GM23338 (cell line): ENCODE data around the gene C17orf50. TPM values are rescaled to one million over a fixed set of nuclear protein-coding genes. Genes with fewer than 3 reads are reported as not detected.

Experiments used
- ATAC-seq: fragments of 200-7000 bp; cut with Tn5 transposase; 3 replicates; pipeline ENCODE4 v1.9.1; 2020
- DNase-seq: peaks from one replicate; pipeline ENCODE4 v3.0.0-alpha.2; 2015; ENCODE audit warnings: low spot score
- H2AFZ ChIP-seq: fragments of 200-600 bp; sonication (generic); 2 replicates; pipeline ENCODE4 v1.8.0; 2016; ENCODE audit warnings: antibody characterized with exemption, mild to moderate bottlenecking, moderate library complexity
- H3F3A ChIP-seq: fragments of 200-600 bp; sonication (generic); replicated peaks from 2 replicates; pipeline ENCODE4 v1.8.0; 2017; ENCODE audit warnings: antibody characterized with exemption, mixed run types, low read depth
- H3K27ac ChIP-seq: fragments of 200-600 bp; sonication (generic); 2 replicates; pipeline ENCODE4 v1.6.1; 2016; ENCODE audit warnings: low read depth
- H3K27me3 ChIP-seq: fragments of 200-600 bp; sonication (generic); 2 replicates; pipeline ENCODE4 v1.8.0; 2016; ENCODE audit warnings: mild to moderate bottlenecking, mixed run types, moderate library complexity; ENCODE audit not compliant: insufficient read depth
- H3K36me3 ChIP-seq: fragments of 200-600 bp; sonication (generic); 2 replicates; pipeline ENCODE4 v1.8.0; 2016; ENCODE audit warnings: mild to moderate bottlenecking; ENCODE audit not compliant: insufficient read depth
- H3K4me1 ChIP-seq: fragments of 200-600 bp; sonication (generic); 2 replicates; pipeline ENCODE4 v1.8.0; 2016; ENCODE audit warnings: mild to moderate bottlenecking, moderate library complexity; ENCODE audit not compliant: insufficient read depth
- H3K4me2 ChIP-seq: fragments of 200-600 bp; sonication (generic); 2 replicates; pipeline ENCODE4 v1.7.1; 2017; ENCODE audit warnings: mixed run types
- H3K4me3 ChIP-seq: fragments of 200-600 bp; sonication (generic); 2 replicates; pipeline ENCODE4 v1.6.1; 2016; ENCODE audit warnings: mixed run types
- H3K79me2 ChIP-seq: fragments of 200-600 bp; sonication (generic); replicated peaks from 2 replicates; pipeline ENCODE4 v1.8.0; 2017; ENCODE audit warnings: mild to moderate bottlenecking; ENCODE audit not compliant: insufficient read depth
- H3K9me2 ChIP-seq: fragments of 200-600 bp; sonication (generic); 2 replicates; pipeline ENCODE4 v1.8.0; 2017; ENCODE audit not compliant: insufficient read depth
- H4K20me1 ChIP-seq: fragments of 200-600 bp; sonication (generic); replicated peaks from 2 replicates; pipeline ENCODE4 v1.8.0; 2017; ENCODE audit warnings: mild to moderate bottlenecking; ENCODE audit not compliant: insufficient read depth
- H3K27ac Mint-ChIP-seq: 2 replicates; pipeline ENCODE4 v1.8.0; 2020; ENCODE audit warnings: inconsistent platforms, mild to moderate bottlenecking, moderate library complexity, mixed read lengths
- H3K27me3 Mint-ChIP-seq: 3 replicates; pipeline ENCODE4 v1.8.0; 2022; ENCODE audit warnings: low read depth, mild to moderate bottlenecking, moderate library complexity, mixed read lengths, inconsistent platforms; ENCODE audit not compliant: insufficient read depth, poor library complexity
- H3K36me3 Mint-ChIP-seq: 3 replicates; pipeline ENCODE4 v1.8.0; 2021; ENCODE audit warnings: low read depth, mild to moderate bottlenecking, inconsistent platforms, moderate library complexity, mixed read lengths
- H3K4me1 Mint-ChIP-seq: 3 replicates; pipeline ENCODE4 v1.8.0; 2020; ENCODE audit warnings: mild to moderate bottlenecking, inconsistent platforms, mixed read lengths
- H3K4me3 Mint-ChIP-seq: 3 replicates; pipeline ENCODE4 v1.8.0; 2021; ENCODE audit warnings: moderate library complexity, mild to moderate bottlenecking, inconsistent platforms, mixed read lengths
- H3K9me3 Mint-ChIP-seq: 3 replicates; pipeline ENCODE4 v1.8.0; 2020; ENCODE audit warnings: moderate library complexity, mild to moderate bottlenecking, inconsistent platforms, mixed read lengths
- CREB1 ChIP-seq: fragments of 250-450 bp; sonication (Bioruptor Pico); IDR thresholded peaks from 2 replicates; pipeline ENCODE4 v1.5.0; 2020; ENCODE audit warnings: low read depth, mild to moderate bottlenecking, moderate library complexity
- EZH2 ChIP-seq: fragments of 200-600 bp; sonication (generic); IDR thresholded peaks from one replicate; pipeline ENCODE4 v1.8.0; 2017; ENCODE audit warnings: antibody characterized with exemption, mild to moderate bottlenecking, low read depth; ENCODE audit not compliant: unreplicated experiment
- JUNB ChIP-seq: IDR thresholded peaks from one replicate; pipeline ENCODE4 v1.6.1; 2016; ENCODE audit warnings: antibody characterized with exemption; ENCODE audit not compliant: unreplicated experiment
- POLR2AphosphoS5 ChIP-seq: IDR thresholded peaks from 2 replicates; pipeline ENCODE4 v1.6.1; 2016; ENCODE audit warnings: antibody characterized with exemption, low read depth
- STAT1 ChIP-seq: IDR thresholded peaks from one replicate; pipeline ENCODE4 v1.6.1; 2016; ENCODE audit warnings: antibody characterized with exemption; ENCODE audit not compliant: unreplicated experiment
- ZNF114 ChIP-seq: fragments of 250-450 bp; sonication (Bioruptor Pico); IDR thresholded peaks from 2 replicates; pipeline ENCODE4 v1.5.0; 2020; ENCODE audit warnings: mild to moderate bottlenecking, moderate library complexity
- polyA plus RNA-seq: library from polyadenylated mRNA; unstranded; fragments of >200 nt; fragmentation: Nextera tagmentation; extraction: Ambion mirVana; gene quantifications from 2 replicates; pipeline ENCODE4 v1.2.1, GENCODE V29; 2016
- total RNA-seq: library from RNA; depleted of rRNA; stranded (reverse); fragments of >200 nt; shearing (Covaris generic); gene quantifications from 2 replicates; pipeline ENCODE4 v1.2.3, GENCODE V29; 2014
- TF ChIP-seq, protein P1 (sequence below), 2 experiments: fragments of 200-600 bp in 1 of 2; sonication (generic) in 1 of 2; conservative IDR thresholded peaks; 2 replicates each; pipeline versions ENCODE4 v1.5.1 to v1.6.1; 2016 to 2017; ENCODE audit warnings: antibody characterized with exemption in 2 of 2, low read depth in 2 of 2, mild to moderate bottlenecking in 2 of 2, moderate library complexity in 1 of 2
- TF ChIP-seq, protein P2 (sequence below): IDR thresholded peaks from one replicate; pipeline ENCODE4 v1.6.1; 2018; ENCODE audit warnings: antibody characterized with exemption; ENCODE audit not compliant: unreplicated experiment
- TF ChIP-seq, protein P3 (sequence below): IDR thresholded peaks from 2 replicates; pipeline ENCODE4 v1.6.1; 2016; ENCODE audit warnings: antibody characterized with exemption

The C17orf50 gene
- total and polyA plus RNA-seq, 2 experiments from 2014 or later, result 0.74 to 1.6 TPM

DNA sequence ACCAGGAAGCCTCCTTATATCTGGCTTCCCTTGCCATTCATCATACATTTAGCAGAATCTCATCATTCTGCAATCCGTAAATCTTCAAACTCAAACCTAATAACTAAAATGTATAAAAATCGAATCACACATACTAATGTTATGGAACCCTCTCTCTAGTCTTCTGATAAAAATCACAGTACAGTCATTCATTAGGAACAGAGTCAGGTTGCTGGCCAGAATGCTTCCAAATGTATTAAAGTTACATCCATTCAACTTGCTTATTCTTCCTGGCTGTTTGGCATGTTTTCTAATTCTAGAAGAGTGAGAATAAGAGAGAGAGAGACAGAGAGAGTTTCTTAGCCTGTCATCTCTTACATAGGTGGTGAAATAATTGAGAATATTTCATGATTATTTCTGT, 45.7 kb upstream of the C17orf50 start:
- ATAC-seq (no peak), DNase-seq (no peak)
- Histone ChIP-seq H3K4me3 (no peak overlapping the region), H3K9me2 (no peaks in the 10 kb centered on the region), H4K20me1 (no peaks in the 10 kb centered on the region; the same call in 1 of the 2 replicates), H2AFZ (no peak overlapping the region), H3K4me2 (no peak overlapping the region), H3K36me3 (peaks cover 15% of the 10 kb centered on the region), H3K27me3 (no peaks in the 10 kb centered on the region), H3K4me1 (no peaks in the 10 kb centered on the region), H3K79me2 (no peaks in the 10 kb centered on the region), H3F3A (no peaks in the 10 kb centered on the region), H3K27ac (no peak overlapping the region)
- Mint-ChIP-seq H3K27me3 (peaks cover 3% of the 10 kb centered on the region), H3K9me3 (no peaks in the 10 kb centered on the region), H3K27ac (no peak overlapping the region), H3K36me3 (peaks cover 25% of the 10 kb centered on the region), H3K4me3 (no peak overlapping the region), H3K4me1 (no peaks in the 10 kb centered on the region)
- TF ChIP-seq JUNB (no peak), ZNF114 (CRISPR knock-in tag) (no peak), STAT1 (no peak), POLR2AphosphoS5 (no peak), CREB1 (CRISPR knock-in tag) (no peak)
- TF ChIP-seq, protein P1, sequence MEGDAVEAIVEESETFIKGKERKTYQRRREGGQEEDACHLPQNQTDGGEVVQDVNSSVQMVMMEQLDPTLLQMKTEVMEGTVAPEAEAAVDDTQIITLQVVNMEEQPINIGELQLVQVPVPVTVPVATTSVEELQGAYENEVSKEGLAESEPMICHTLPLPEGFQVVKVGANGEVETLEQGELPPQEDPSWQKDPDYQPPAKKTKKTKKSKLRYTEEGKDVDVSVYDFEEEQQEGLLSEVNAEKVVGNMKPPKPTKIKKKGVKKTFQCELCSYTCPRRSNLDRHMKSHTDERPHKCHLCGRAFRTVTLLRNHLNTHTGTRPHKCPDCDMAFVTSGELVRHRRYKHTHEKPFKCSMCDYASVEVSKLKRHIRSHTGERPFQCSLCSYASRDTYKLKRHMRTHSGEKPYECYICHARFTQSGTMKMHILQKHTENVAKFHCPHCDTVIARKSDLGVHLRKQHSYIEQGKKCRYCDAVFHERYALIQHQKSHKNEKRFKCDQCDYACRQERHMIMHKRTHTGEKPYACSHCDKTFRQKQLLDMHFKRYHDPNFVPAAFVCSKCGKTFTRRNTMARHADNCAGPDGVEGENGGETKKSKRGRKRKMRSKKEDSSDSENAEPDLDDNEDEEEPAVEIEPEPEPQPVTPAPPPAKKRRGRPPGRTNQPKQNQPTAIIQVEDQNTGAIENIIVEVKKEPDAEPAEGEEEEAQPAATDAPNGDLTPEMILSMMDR (conservative IDR thresholded peaks at IDR 0.05; ENCODE audit: low read depth in 2 of 2), result no peak
- TF ChIP-seq, protein P2, sequence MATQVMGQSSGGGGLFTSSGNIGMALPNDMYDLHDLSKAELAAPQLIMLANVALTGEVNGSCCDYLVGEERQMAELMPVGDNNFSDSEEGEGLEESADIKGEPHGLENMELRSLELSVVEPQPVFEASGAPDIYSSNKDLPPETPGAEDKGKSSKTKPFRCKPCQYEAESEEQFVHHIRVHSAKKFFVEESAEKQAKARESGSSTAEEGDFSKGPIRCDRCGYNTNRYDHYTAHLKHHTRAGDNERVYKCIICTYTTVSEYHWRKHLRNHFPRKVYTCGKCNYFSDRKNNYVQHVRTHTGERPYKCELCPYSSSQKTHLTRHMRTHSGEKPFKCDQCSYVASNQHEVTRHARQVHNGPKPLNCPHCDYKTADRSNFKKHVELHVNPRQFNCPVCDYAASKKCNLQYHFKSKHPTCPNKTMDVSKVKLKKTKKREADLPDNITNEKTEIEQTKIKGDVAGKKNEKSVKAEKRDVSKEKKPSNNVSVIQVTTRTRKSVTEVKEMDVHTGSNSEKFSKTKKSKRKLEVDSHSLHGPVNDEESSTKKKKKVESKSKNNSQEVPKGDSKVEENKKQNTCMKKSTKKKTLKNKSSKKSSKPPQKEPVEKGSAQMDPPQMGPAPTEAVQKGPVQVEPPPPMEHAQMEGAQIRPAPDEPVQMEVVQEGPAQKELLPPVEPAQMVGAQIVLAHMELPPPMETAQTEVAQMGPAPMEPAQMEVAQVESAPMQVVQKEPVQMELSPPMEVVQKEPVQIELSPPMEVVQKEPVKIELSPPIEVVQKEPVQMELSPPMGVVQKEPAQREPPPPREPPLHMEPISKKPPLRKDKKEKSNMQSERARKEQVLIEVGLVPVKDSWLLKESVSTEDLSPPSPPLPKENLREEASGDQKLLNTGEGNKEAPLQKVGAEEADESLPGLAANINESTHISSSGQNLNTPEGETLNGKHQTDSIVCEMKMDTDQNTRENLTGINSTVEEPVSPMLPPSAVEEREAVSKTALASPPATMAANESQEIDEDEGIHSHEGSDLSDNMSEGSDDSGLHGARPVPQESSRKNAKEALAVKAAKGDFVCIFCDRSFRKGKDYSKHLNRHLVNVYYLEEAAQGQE, result no peak
- TF ChIP-seq, protein P3, sequence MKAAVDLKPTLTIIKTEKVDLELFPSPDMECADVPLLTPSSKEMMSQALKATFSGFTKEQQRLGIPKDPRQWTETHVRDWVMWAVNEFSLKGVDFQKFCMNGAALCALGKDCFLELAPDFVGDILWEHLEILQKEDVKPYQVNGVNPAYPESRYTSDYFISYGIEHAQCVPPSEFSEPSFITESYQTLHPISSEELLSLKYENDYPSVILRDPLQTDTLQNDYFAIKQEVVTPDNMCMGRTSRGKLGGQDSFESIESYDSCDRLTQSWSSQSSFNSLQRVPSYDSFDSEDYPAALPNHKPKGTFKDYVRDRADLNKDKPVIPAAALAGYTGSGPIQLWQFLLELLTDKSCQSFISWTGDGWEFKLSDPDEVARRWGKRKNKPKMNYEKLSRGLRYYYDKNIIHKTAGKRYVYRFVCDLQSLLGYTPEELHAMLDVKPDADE, result no peak

- Histone ChIP-seq H3K36me3 (peaks cover 11% of the 10 kb centered on the region), H3K4me2 (no peak overlapping the region), H3K27ac (no peak overlapping the region)
- TF ChIP-seq, protein P3, result no peak
- no peak for TF ChIP-seq POLR2AphosphoS5
- TF ChIP-seq STAT1, result no peak
- TF ChIP-seq EZH2, result no peak
- TF ChIP-seq, protein P2, result no peak
Measured at GRCh38 chr17:35715416-35715815, 45.3 kb upstream of the C17orf50 start.

More at GRCh38 chr17:35715416-35715815, 45.3 kb upstream of the C17orf50 start:
- Histone ChIP-seq H3K79me2 (no peaks in the 10 kb centered on the region), H3K27me3 (no peaks in the 10 kb centered on the region), H3K4me3 (no peak overlapping the region), H2AFZ (no peak overlapping the region), H4K20me1 (no peaks in the 10 kb centered on the region; the same call in 1 of the 2 replicates), H3K4me1 (no peaks in the 10 kb centered on the region), H3K9me2 (no peaks in the 10 kb centered on the region), H3F3A (no peaks in the 10 kb centered on the region)
- no peak overlapping the region for H3K27ac Mint-ChIP-seq
- H3K27me3 Mint-ChIP-seq, result peaks cover 3% of the 10 kb centered on the region
- H3K9me3 Mint-ChIP-seq, result no peaks in the 10 kb centered on the region
- no peak overlapping the region for H3K4me3 Mint-ChIP-seq
- ATAC-seq, result no peak
- H3K36me3 Mint-ChIP-seq, result peaks cover 21% of the 10 kb centered on the region
- no peak for DNase-seq
- no peaks in the 10 kb centered on the region for H3K4me1 Mint-ChIP-seq
